ENCODE results near the gene IGF2R.

GRCh38 chr6:160057080-160057479 is 88.2 kb downstream of the IGF2R start:
- no peak for TF ChIP-seq EZH2 (optimal IDR thresholded peaks at IDR 0.05; ENCODE audit: low read depth, low read length)
- TF ChIP-seq CTCF (IDR thresholded peaks at IDR 0.05; ENCODE audit: low read length): no peak
- no peak for TF ChIP-seq EZH2phosphoT487 (IDR thresholded peaks at IDR 0.05; ENCODE audit: low read length)

Measured in MM.1S (cell line).